Peyer's patch (tissue), 4 donors: ENCODE measurements around the gene NRXN3.

ENCODE experiments used
- POLR2A ChIP-seq, 2 donors: fragments of 450-650 bp; IDR thresholded peaks; one replicate each; pipeline ENCODE4 v1.5.1; 2017; ENCODE audit warnings: antibody characterized with exemption in 2 of 2, mild to moderate bottlenecking in 2 of 2, moderate library complexity in 2 of 2
- TF ChIP-seq, protein P1 (sequence below), 6 experiments: fragments of 450-650 bp in 4 of 6; fragments of 200-600 bp in 2 of 6; sonication (generic) in 1 of 6; IDR thresholded peaks; one replicate each; pipeline ENCODE4 v1.5.1; 2017 to 2019; ENCODE audit warnings: antibody characterized with exemption in 6 of 6, mild to moderate bottlenecking in 3 of 6, moderate library complexity in 1 of 6

GRCh38 chr14:79166171-79166570 lies 996.0 kb downstream of the NRXN3 start:
- TF ChIP-seq, protein P1, sequence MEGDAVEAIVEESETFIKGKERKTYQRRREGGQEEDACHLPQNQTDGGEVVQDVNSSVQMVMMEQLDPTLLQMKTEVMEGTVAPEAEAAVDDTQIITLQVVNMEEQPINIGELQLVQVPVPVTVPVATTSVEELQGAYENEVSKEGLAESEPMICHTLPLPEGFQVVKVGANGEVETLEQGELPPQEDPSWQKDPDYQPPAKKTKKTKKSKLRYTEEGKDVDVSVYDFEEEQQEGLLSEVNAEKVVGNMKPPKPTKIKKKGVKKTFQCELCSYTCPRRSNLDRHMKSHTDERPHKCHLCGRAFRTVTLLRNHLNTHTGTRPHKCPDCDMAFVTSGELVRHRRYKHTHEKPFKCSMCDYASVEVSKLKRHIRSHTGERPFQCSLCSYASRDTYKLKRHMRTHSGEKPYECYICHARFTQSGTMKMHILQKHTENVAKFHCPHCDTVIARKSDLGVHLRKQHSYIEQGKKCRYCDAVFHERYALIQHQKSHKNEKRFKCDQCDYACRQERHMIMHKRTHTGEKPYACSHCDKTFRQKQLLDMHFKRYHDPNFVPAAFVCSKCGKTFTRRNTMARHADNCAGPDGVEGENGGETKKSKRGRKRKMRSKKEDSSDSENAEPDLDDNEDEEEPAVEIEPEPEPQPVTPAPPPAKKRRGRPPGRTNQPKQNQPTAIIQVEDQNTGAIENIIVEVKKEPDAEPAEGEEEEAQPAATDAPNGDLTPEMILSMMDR (IDR thresholded peaks at IDR 0.05) = no peak
- no peak for TF ChIP-seq POLR2A (IDR thresholded peaks at IDR 0.05)
